Activated CD4-positive, alpha-beta memory T cell treated with anti-CD3 and anti-CD28 coated beads, Interleukin-2, amount 10 ng/mL, durations not matched to agents 7 days and 5 days (primary cell): ENCODE measurements around the gene PXYLP1. TPM values are rescaled to one million over a fixed set of nuclear protein-coding genes. Genes with fewer than 3 reads are reported as not detected.

Experiments
- CTCF ChIA-PET: fragments of 350-600 bp; sonication (Branson Sonifier 250); formaldehyde crosslinking; loops from one replicate; lab custom pipeline; 2021; ENCODE audit warnings: antibody characterized with exemption, inconsistent platforms; lab: Charles Lee
- POLR2A ChIA-PET: fragments of 350-600 bp; sonication (Branson Sonifier 250); formaldehyde crosslinking; loops from one replicate; lab custom pipeline; 2021; ENCODE audit warnings: antibody characterized with exemption; lab: Charles Lee
- DNase-seq: peaks from one replicate; pipeline ENCODE4 v3.0.0-alpha.2; 2020
- H3K27ac Mint-ChIP-seq: one replicate; pipeline ENCODE4 v1.8.0; 2021; ENCODE audit warnings: mild to moderate bottlenecking, mixed read lengths
- H3K27me3 Mint-ChIP-seq: one replicate; pipeline ENCODE4 v1.8.0; 2021; ENCODE audit warnings: mixed read lengths
- H3K36me3 Mint-ChIP-seq: one replicate; pipeline ENCODE4 v1.8.0; 2021; ENCODE audit warnings: low read depth, mixed read lengths
- H3K4me1 Mint-ChIP-seq: one replicate; pipeline ENCODE4 v1.8.0; 2021; ENCODE audit warnings: mixed read lengths
- H3K4me3 Mint-ChIP-seq: one replicate; pipeline ENCODE4 v1.8.0; 2021; ENCODE audit warnings: mild to moderate bottlenecking, mixed read lengths
- H3K9me3 Mint-ChIP-seq: one replicate; pipeline ENCODE4 v1.8.0; 2021; ENCODE audit warnings: mixed read lengths
- total RNA-seq, 2 experiments: library from RNA; stranded (reverse); gene quantifications; one replicate each; pipeline ENCODE4 v1.2.3, GENCODE V29; 2021

PXYLP1 gene
- total RNA-seq, 2 experiments from 2014 or later = 16.1 to 16.5 TPM

- H3K27me3 Mint-ChIP-seq = no peaks in the 10 kb centered on the region
- POLR2A ChIA-PET = no interaction called here
- DNase-seq = no peak
- H3K36me3 Mint-ChIP-seq = peaks cover 7% of the 10 kb centered on the region
- H3K27ac Mint-ChIP-seq = no peak overlapping the region
- peaks cover 5% of the 10 kb centered on the region for H3K9me3 Mint-ChIP-seq
- peaks cover 18% of the 10 kb centered on the region for H3K4me1 Mint-ChIP-seq
- CTCF ChIA-PET = interaction anchor here (0.8 to 1.6 kb wide), 2 partner anchors 36 to 129 kb away, joined by 3 to 4 read pairs; no protein-coding TSS in a partner anchor
- H3K4me3 Mint-ChIP-seq = no peak overlapping the region
These were observed 92.5 kb downstream of the PXYLP1 start for GRCh38 chr3:141323936-141324704.

- CTCF ChIA-PET = no interaction called here
- Mint-ChIP-seq H3K9me3 (no peaks in the 10 kb centered on the region), H3K27me3 (no peaks in the 10 kb centered on the region), H3K36me3 (no peaks in the 10 kb centered on the region), H3K4me1 (peaks cover 9% of the 10 kb centered on the region), H3K27ac (no peak overlapping the region), H3K4me3 (no peak overlapping the region)
- POLR2A ChIA-PET = no interaction called here
- no peak for DNase-seq
These were observed 94.5 kb downstream of the PXYLP1 start for GRCh38 chr3:141326123-141326522.

GRCh38 chr3:141326626-141327025, 95.0 kb downstream of the PXYLP1 start:
- no peak overlapping the region for H3K27ac Mint-ChIP-seq
- no peak for DNase-seq
- ChIA-PET CTCF (no interaction called here), POLR2A (no interaction called here)
- H3K4me1 Mint-ChIP-seq = peaks cover 7% of the 10 kb centered on the region
- no peak overlapping the region for H3K4me3 Mint-ChIP-seq
- H3K36me3 Mint-ChIP-seq = no peaks in the 10 kb centered on the region
- no peaks in the 10 kb centered on the region for H3K27me3 Mint-ChIP-seq
- H3K9me3 Mint-ChIP-seq = no peaks in the 10 kb centered on the region

- H3K27ac Mint-ChIP-seq = no peak overlapping the region
- H3K4me3 Mint-ChIP-seq = no peak overlapping the region
- H3K9me3 Mint-ChIP-seq = no peaks in the 10 kb centered on the region
- H3K27me3 Mint-ChIP-seq = no peaks in the 10 kb centered on the region
- POLR2A ChIA-PET = interaction anchor here (0.8 kb wide), 1 partner anchor 17 kb away, joined by 3 read pairs; no protein-coding TSS in a partner anchor
- CTCF ChIA-PET = no interaction called here
- DNase-seq = no peak
- peaks cover 7% of the 10 kb centered on the region for H3K4me1 Mint-ChIP-seq
- H3K36me3 Mint-ChIP-seq = no peaks in the 10 kb centered on the region
These were observed 96.9 kb downstream of the PXYLP1 start for GRCh38 chr3:141328286-141329166.

DNA sequence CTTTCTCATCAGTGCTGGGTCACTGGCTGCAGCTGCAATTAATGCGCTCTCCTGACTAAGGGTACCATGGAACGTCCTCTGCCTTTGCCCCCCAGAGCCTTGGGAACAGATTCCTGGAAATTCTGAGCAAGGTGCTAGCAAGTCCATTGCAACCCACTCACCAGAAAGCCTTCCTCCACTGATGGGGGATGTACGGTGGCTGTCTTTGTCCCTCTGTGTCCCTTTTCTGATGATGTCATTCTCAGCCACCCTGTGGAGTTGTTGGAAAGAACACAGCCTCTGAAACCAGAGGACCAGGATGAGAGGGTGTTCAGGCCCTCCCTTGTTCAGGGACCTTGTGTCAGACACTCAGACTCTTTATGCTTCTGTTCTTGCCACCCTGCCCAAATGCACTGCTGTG, 98.6 kb downstream of the PXYLP1 start:
- Mint-ChIP-seq H3K27ac (no peak overlapping the region), H3K36me3 (no peaks in the 10 kb centered on the region), H3K4me3 (no peak overlapping the region), H3K4me1 (peaks cover 7% of the 10 kb centered on the region), H3K9me3 (no peaks in the 10 kb centered on the region), H3K27me3 (no peaks in the 10 kb centered on the region)
- no peak for DNase-seq
- POLR2A ChIA-PET = no interaction called here
- CTCF ChIA-PET = no interaction called here

- Mint-ChIP-seq H3K9me3 (no peaks in the 10 kb centered on the region), H3K27ac (no peak overlapping the region), H3K4me3 (no peak overlapping the region), H3K36me3 (no peaks in the 10 kb centered on the region), H3K4me1 (peaks cover 7% of the 10 kb centered on the region), H3K27me3 (no peaks in the 10 kb centered on the region)
- ChIA-PET CTCF (no interaction called here), POLR2A (no interaction called here)
- no peak for DNase-seq
These were observed 99.2 kb downstream of the PXYLP1 start for GRCh38 chr3:141330718-141331376.

DNA sequence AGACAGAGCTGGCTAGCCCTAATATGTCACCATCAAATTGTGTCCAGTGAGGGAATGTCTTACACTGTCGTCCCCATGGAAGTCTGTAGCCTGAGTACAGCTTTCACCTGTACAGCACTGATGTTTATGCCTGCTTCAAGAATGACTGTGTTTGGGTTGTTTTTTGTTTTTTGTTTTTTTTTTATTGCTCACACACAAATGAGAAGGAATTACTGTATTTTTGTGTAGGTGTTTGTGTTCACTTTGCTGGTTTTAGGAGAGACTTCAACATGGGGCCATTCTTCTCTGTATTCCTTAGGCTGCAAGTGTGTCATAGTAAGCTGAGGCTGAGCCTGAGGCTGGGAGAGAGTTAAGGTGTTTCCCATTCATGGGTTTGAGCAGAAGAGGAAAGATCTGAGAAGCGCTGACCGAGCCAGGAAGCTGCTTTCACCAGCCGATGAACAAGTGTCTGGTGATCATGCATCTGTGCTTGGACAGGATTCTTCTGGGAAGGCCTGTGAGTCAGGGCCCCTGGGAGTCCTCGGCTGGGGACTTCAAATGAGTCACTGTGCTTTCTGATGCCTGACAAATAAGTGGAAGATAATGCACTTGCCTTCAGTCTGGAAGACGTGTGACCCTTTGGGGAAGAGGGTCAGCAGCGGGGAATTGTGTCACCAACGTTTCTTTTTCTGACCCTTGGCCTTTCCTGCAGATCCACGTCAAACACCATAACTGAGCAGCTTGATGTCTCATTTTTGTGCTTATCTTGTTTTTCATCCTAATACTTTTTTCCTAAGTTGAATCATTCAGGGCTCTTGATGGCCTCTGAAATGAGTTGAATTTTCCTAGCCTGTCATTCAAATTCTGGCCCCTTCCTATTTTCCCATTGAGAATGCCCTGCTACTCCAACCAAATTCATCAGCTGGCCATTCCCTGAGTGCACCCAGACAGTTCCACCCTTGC, 100.0 kb downstream of the PXYLP1 start:
- Mint-ChIP-seq H3K27ac (no peak overlapping the region), H3K9me3 (no peaks in the 10 kb centered on the region), H3K27me3 (no peaks in the 10 kb centered on the region), H3K4me1 (peaks cover 7% of the 10 kb centered on the region), H3K36me3 (no peaks in the 10 kb centered on the region), H3K4me3 (no peak overlapping the region)
- ChIA-PET CTCF (interaction anchor here (1.8 kb wide), 1 partner anchor 123 kb away, joined by 4 read pairs; no protein-coding TSS in a partner anchor), POLR2A (no interaction called here)
- no peak for DNase-seq

- POLR2A ChIA-PET = no interaction called here
- no peaks in the 10 kb centered on the region for H3K27me3 Mint-ChIP-seq
- CTCF ChIA-PET = interaction anchor here (1.8 kb wide), 1 partner anchor 122 kb away, joined by 4 read pairs; no protein-coding TSS in a partner anchor
These were observed 100.8 kb downstream of the PXYLP1 start for GRCh38 chr3:141332416-141332815.

GRCh38 chr3:141333836-141334626, 102.4 kb downstream of the PXYLP1 start:
- CTCF ChIA-PET = interaction anchor here (0.9 kb wide), 1 partner anchor 120 kb away, joined by 5 read pairs; no protein-coding TSS in a partner anchor
- H3K4me3 Mint-ChIP-seq = no peak overlapping the region
- no peaks in the 10 kb centered on the region for H3K9me3 Mint-ChIP-seq
- no peaks in the 10 kb centered on the region for H3K36me3 Mint-ChIP-seq
- H3K4me1 Mint-ChIP-seq = peaks cover 2% of the 10 kb centered on the region
- H3K27ac Mint-ChIP-seq = no peak overlapping the region
- H3K27me3 Mint-ChIP-seq = peaks cover 4% of the 10 kb centered on the region
- no peak for DNase-seq
- POLR2A ChIA-PET = no interaction called here

More at GRCh38 chr3:141332416-141332815, 100.8 kb downstream of the PXYLP1 start:
- no peak overlapping the region for H3K27ac Mint-ChIP-seq
- peaks cover 7% of the 10 kb centered on the region for H3K4me1 Mint-ChIP-seq
- H3K36me3 Mint-ChIP-seq = no peaks in the 10 kb centered on the region
- DNase-seq = no peak
- H3K4me3 Mint-ChIP-seq = no peak overlapping the region
- no peaks in the 10 kb centered on the region for H3K9me3 Mint-ChIP-seq

DNA sequence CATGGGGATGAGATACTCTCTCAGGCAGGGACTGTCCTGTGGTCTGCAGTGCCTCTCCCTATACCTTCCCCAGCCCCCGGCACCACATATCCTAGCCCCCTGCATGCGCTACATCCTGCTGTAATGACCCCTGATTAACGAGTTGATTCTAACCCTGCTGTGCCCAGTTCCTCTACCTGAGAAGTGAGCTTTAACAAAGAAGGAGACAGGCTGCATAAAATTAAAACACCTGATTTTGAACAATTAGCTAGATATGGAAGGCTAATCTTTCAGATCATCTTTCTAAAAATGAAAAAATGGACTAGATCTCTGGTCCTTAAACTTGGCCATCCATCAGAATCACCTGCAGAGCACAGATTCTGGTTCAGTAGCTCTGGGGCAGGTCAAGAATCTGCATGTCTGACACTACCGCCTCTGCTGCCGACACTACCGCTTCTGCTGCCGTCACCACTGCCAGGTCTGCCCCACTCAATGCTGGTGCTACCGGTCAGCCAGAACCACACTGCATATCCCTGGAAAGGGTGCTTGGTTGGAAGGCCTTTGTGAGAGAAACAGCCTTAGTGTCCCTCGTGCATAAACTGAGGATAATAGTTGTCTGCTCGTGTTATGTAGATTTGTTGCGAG, 103.1 kb downstream of the PXYLP1 start:
- peaks cover 2% of the 10 kb centered on the region for H3K4me1 Mint-ChIP-seq
- no peaks in the 10 kb centered on the region for H3K36me3 Mint-ChIP-seq
- POLR2A ChIA-PET = no interaction called here
- CTCF ChIA-PET = interaction anchor here (0.9 kb wide), 1 partner anchor 119 kb away, joined by 5 read pairs; no protein-coding TSS in a partner anchor
- no peaks in the 10 kb centered on the region for H3K9me3 Mint-ChIP-seq
- H3K4me3 Mint-ChIP-seq = no peak overlapping the region
- peaks cover 4% of the 10 kb centered on the region for H3K27me3 Mint-ChIP-seq
- DNase-seq = no peak
- H3K27ac Mint-ChIP-seq = no peak overlapping the region

- ChIA-PET CTCF (interaction anchor here (1.2 kb wide), 1 partner anchor 125 kb away, joined by 3 read pairs; no protein-coding TSS in a partner anchor), POLR2A (no interaction called here)
- no peak overlapping the region for H3K27ac Mint-ChIP-seq
- no peaks in the 10 kb centered on the region for H3K9me3 Mint-ChIP-seq
- peaks cover 5% of the 10 kb centered on the region for H3K27me3 Mint-ChIP-seq
- no peak for DNase-seq
- no peaks in the 10 kb centered on the region for H3K36me3 Mint-ChIP-seq
- H3K4me1 Mint-ChIP-seq = peaks cover 2% of the 10 kb centered on the region
- no peak overlapping the region for H3K4me3 Mint-ChIP-seq
These were observed 104.0 kb downstream of the PXYLP1 start for GRCh38 chr3:141335531-141336061.
